Thyroid gland (tissue), 4 donors: Measurements from ENCODE around the gene ACTR5. TPM values are rescaled to one million over a fixed set of nuclear protein-coding genes. Genes with fewer than 3 reads are reported as not detected.

ENCODE experiments used
- DNase-seq, 2 donors: peaks; one replicate each; pipeline ENCODE4 v3.0.0-alpha.2; 2019
- H3K27ac ChIP-seq, 3 donors: fragments of 200-600 bp; sonication (generic); 1 replicate in 2 of 3; 2 replicates in 1 of 3; pipeline ENCODE4 v1.5.1; 2016 to 2019; ENCODE audit warnings: mild to moderate bottlenecking in 1 of 3, moderate library complexity in 1 of 3
- H3K27me3 ChIP-seq: fragments of 200-600 bp; sonication (generic); one replicate; pipeline ENCODE4 v1.5.1; 2019
- H3K36me3 ChIP-seq, 2 donors: fragments of 200-600 bp; sonication (generic); one replicate each; pipeline ENCODE4 v1.5.1; 2016 to 2019
- H3K4me1 ChIP-seq, 2 donors: fragments of 200-600 bp; sonication (generic); one replicate each; pipeline ENCODE4 v1.5.1; 2017 to 2019
- H3K4me3 ChIP-seq, 3 donors: fragments of 200-600 bp; sonication (generic); replicated peaks in 1 of 3; 1 replicate in 2 of 3; 2 replicates in 1 of 3; pipeline ENCODE4 v1.5.1; 2016; ENCODE audit warnings: mild to moderate bottlenecking in 1 of 3
- H3K9me3 ChIP-seq: fragments of 200-600 bp; sonication (generic); one replicate; pipeline ENCODE4 v1.5.1; 2017
- CTCF ChIP-seq, 6 experiments: fragments of 200-600 bp in 3 of 6; fragments of 450-650 bp in 3 of 6; sonication (generic) in 3 of 6; IDR thresholded peaks; one replicate each; pipeline ENCODE4 v1.5.1; 2016 to 2019; ENCODE audit warnings: antibody characterized with exemption in 6 of 6, mild to moderate bottlenecking in 2 of 6, inconsistent platforms in 1 of 6, moderate library complexity in 1 of 6
- POLR2A ChIP-seq, 2 donors: fragments of 450-650 bp; IDR thresholded peaks; one replicate each; pipeline ENCODE4 v1.6.1; 2017; ENCODE audit warnings: antibody characterized with exemption in 2 of 2, mild to moderate bottlenecking in 2 of 2, moderate library complexity in 1 of 2
- WGBS, 2 donors: methylation state at CpG; one replicate each; pipeline ENCODE4 v1.1.5; 2017; 5-methylcytosine and 5-hydroxymethylcytosine counted together
- intact Hi-C: fragments of 100-400 bp; cut with DNase I; formaldehyde crosslinking; loops from one replicate; pipeline ENCODE4 v1.15.1; 2023
- total RNA-seq, 4 donors: library from RNA; depleted of rRNA; stranded (reverse); fragments of >200 nt; gene quantifications; one replicate each; pipeline ENCODE4 v1.2.3, GENCODE V29; 2016

The ACTR5 gene
- total RNA-seq, 4 donors from 2014 or later, result 6.9 to 14.4 (median 10.4) TPM

GRCh38 chr20:38755324-38755910 is 7.2 kb downstream of the ACTR5 start:
- no peaks in the 10 kb centered on the region for H3K4me1 ChIP-seq
- no peak overlapping the region for H3K4me3 ChIP-seq
- TF ChIP-seq POLR2A (IDR thresholded peaks at IDR 0.05) (no peak), CTCF (IDR thresholded peaks at IDR 0.05) (no peak)
- peaks cover 41 to 42% of the 10 kb centered on the region in 2 donors for H3K36me3 ChIP-seq
- no peaks in the 10 kb centered on the region for H3K9me3 ChIP-seq
- intact Hi-C loops, result no loop called here
- DNase-seq, result no peak
- no peak overlapping the region for H3K27ac ChIP-seq
- 79 to 81% methylated on average over 5 to 6 of the region's 6 CpGs for WGBS, 2 donors
- H3K27me3 ChIP-seq, result no peaks in the 10 kb centered on the region

DNA sequence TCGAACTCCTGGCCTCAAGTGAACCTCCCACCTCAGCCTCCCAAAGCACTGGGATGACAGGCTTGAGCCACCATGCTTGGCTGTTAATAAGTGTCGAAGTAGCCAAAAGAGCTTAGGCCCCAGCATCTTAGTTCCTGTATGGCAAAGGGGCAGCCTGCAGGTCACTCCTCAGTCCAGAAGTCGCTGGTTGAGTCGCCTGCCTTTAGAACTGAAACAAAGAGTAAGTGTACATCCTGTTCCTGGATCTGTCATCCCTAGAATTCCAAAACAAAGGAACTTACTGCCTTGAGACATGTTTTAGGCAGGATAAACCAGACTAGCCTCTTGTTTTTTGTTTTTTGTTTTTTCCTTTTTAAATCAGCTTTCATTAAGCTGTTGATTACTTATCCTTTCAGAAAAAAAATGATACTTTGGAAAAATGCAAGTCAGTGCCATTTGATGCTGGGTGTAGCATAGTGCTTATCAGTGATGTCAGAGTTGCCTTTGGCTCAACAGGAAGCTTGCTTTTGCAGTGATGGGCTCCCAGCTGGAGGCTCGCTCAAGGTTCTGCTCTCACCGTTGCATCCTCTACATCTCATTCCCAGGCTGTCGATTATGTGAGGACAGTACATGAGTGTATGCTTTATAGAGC is 9.0 kb downstream of the ACTR5 start:
- Histone ChIP-seq H3K27ac (no peak overlapping the region), H3K9me3 (no peaks in the 10 kb centered on the region), H3K36me3 (peaks cover 41 to 58% of the 10 kb centered on the region in 2 donors), H3K4me1 (no peaks in the 10 kb centered on the region), H3K27me3 (no peaks in the 10 kb centered on the region), H3K4me3 (no peak overlapping the region)
- intact Hi-C loops, result no loop called here
- DNase-seq, result no peak
- TF ChIP-seq POLR2A (IDR thresholded peaks at IDR 0.05), result no peak
- no peak for TF ChIP-seq CTCF (IDR thresholded peaks at IDR 0.05)
- 77 to 78% methylated on average over 7 of the region's 7 CpGs for WGBS, 2 donors

- 93 to 96% methylated on average over 6 to 7 of the region's 7 CpGs for WGBS, 2 donors
- intact Hi-C loops, result no loop called here
- H3K27ac ChIP-seq, result no peak overlapping the region
- H3K27me3 ChIP-seq, result no peaks in the 10 kb centered on the region
- H3K4me1 ChIP-seq, result no peaks in the 10 kb centered on the region
- peaks cover 54 to 71% of the 10 kb centered on the region in 2 donors for H3K36me3 ChIP-seq
- TF ChIP-seq CTCF (IDR thresholded peaks at IDR 0.05), result no peak
- no peak for TF ChIP-seq POLR2A (IDR thresholded peaks at IDR 0.05)
- no peak for DNase-seq
- no peak overlapping the region for H3K4me3 ChIP-seq
- no peaks in the 10 kb centered on the region for H3K9me3 ChIP-seq
These were observed 10.8 kb downstream of the ACTR5 start for GRCh38 chr20:38759106-38759505.

DNA sequence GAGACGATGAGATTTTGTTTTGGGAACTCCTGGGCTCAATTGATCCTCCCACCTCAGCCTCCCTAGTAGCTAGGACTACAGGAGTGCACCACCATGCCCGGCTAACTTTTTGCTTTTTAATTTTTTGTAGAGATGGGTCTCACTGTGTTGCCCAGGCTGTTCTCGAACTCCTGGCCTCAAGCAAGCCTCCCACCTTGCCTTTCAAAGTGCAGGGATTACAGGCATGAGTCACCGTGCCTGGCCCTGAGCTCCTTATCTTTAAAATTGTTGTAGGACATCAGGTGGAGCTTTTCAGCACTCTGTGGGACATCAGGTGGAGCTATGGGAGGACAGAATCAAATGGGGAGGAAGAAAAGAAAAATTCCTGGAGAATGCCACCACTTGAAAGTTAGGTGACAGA is 12.7 kb downstream of the ACTR5 start:
- TF ChIP-seq POLR2A (IDR thresholded peaks at IDR 0.05) (no peak), CTCF (IDR thresholded peaks at IDR 0.05) (no peak)
- Histone ChIP-seq H3K27ac (no peak overlapping the region), H3K36me3 (peaks cover 57 to 66% of the 10 kb centered on the region in 2 donors), H3K9me3 (no peaks in the 10 kb centered on the region), H3K4me3 (no peak overlapping the region), H3K27me3 (no peaks in the 10 kb centered on the region), H3K4me1 (no peaks in the 10 kb centered on the region)
- WGBS, 2 donors, result 95 to 98% methylated on average over 4 of the region's 4 CpGs
- intact Hi-C loops, result no loop called here
- DNase-seq, result no peak

DNA sequence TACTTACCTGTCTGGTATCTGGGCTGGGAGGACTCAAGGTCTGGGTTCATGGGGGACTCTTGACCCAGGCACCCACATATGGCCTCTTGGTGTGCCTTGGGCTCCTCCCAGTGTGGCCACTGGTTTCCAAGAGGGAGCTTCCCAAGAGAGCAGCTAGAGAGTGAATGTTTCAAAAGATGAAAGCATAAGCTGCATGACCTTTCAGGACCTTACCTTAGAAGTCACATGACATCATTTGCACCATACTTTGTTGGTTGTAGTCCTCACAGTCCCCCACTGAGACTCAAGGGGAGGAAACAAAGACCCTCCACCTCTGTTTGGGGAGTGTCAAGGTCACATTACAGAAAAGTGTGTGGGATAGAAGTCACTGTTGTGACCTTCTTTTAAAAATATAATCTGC is 13.9 kb downstream of the ACTR5 start:
- no peak for DNase-seq
- Histone ChIP-seq H3K9me3 (no peaks in the 10 kb centered on the region), H3K27ac (no peak overlapping the region), H3K36me3 (peaks cover 57 to 59% of the 10 kb centered on the region in 2 donors), H3K27me3 (no peaks in the 10 kb centered on the region), H3K4me3 (no peak overlapping the region), H3K4me1 (no peaks in the 10 kb centered on the region)
- intact Hi-C loops, result no loop called here
- no peak for TF ChIP-seq POLR2A (IDR thresholded peaks at IDR 0.05)
- no peak for TF ChIP-seq CTCF (IDR thresholded peaks at IDR 0.05)
